ENCODE measurements around the gene CACNB4.
"Not testable (repeated sequence)": the region's sequence is repeated elsewhere in the genome, so short reads cannot be mapped to it uniquely, and the experiment has no call there.

Gene CACNB4

DNA sequence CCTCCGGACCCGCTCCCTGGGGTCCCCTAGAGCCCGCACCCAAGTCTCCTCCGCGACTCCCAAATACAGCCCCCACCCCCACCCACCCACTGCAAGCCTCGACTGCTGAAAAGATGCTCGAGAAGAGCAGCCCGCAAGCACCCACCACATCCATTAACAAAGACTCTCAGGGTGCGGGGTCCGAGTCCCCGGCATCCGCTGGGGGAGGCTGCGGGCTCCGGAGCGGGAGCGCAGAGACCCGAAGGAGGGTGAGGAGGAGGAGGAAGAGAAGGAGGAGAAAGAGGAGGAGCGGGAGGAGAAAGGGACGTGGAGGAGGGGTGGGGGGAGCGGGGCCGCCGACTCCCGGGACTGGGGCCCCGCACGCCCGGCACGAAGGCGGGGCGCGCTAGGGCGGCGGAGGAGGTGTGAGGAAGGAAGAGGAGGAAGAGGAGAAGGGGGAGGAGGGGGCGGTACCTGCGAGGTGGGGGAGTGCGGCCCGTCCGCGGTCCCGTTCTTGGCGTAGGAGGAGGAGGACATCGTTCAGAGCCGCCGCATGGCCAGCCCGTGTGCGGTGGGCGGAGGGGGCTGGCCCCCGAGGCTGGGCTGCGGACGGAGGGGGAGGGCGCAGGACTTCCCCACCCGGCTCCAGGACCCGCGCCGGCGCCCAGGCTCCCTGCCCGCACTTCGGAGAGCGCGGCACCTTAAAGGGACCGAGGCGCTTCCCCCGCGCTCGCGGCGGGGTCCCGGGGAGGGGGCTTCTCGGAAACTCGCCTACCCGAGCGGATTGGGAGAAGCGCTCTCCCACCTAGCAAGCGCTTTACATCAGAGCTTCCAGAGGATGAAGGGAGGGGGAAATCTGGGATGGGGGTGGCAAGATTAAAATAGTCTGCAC, at the start of gene CACNB4:
Gene CACNB4, minus strand, starts transcription at position 549 of the 871 bp plus-strand sequence.
- DNase-seq: no peak

DNA sequence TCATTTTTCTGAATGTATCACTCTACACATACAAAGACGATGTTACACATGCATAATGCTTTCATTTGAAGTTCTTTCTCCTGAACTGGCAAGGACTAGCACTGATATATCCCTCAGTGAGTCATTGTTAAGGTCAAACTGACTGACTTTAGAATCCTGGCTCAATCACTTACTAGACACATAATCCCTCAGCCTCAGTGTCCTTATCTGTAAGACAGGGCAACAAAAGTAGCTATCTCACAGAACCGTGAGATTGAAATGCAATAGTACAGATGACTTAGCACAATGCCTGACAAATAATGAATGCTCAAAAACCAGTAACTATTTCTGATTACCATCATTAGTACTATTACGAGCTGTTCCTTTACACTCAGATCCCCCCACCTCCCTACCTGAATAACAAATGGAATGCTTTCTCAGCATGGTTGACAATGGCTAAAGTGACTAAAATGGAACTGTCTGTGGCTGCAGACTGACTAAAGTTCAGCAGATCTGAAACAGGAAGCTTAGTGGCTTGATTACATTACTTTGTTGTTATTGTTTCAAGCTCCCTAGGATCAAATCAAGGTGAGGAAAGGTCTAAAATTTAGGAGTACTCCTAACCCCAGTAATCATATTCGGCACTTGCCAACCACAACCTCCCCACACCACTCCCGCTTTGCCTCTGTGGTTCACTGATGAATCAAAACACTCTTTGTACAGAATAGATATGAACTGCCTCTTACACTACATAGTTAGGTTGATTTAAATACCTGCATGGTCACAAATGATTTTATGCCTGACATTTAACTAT, 35.8 kb upstream of the CACNB4 start:
- DNase-seq: no peak

DNA sequence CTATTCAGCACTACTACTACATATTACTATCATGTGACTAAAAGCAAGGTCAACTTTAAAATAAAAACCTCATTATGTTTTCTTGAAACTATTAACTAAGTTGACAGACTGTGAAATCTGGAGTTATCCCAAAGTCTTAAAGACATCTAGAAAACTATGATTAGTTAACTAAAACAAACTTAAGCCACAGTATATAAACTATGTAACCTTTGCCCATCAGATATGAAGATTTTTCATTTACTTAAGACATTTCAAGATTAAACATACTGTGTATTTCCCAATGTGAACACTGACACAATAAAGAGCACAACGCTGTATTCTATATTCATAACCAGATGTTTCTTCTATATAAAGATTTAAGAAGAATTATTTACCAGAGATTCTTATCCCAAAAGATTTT, 33.5 kb upstream of the CACNB4 start:
- no peak for DNase-seq

DNA sequence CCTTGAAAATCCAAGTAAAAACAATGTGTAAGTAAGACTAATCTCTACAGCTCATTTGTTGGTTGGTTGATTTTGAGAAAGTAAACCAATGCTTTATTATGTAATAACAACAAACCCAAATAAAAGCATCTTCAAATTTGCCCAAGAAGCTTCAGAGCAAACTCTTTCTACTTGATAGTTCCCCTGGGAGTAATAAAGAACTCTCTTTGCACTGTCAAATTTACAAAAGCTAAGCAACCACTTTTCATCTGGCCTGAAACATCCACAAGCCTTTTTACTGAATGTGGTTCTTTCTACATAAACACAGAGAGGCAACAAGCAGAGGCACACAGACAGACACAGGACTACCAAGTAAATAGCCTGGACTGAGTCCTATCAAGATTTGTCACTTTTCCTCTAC, 28.8 kb upstream of the CACNB4 start:
- DNase-seq: no peak

DNA sequence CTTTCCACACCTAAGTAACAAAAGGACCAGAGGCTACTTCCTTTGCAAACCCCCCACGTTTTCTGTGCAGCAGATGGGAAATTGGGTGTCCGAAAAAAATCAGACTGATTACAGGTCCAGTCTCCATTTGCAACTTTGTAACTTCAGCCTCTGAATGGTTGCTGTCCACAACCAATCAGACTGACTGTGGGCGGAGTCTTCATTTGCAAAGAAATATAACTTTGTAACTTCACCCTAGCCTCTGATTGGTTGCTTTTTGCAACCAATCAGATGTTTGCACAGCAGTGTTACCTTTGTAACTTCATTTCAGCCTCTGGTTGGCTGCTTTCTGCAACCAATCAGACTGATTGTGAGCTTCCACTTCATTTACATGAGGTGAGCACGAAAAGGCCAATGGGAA, 27.8 kb upstream of the CACNB4 start:
- DNase-seq: no peak

DNA sequence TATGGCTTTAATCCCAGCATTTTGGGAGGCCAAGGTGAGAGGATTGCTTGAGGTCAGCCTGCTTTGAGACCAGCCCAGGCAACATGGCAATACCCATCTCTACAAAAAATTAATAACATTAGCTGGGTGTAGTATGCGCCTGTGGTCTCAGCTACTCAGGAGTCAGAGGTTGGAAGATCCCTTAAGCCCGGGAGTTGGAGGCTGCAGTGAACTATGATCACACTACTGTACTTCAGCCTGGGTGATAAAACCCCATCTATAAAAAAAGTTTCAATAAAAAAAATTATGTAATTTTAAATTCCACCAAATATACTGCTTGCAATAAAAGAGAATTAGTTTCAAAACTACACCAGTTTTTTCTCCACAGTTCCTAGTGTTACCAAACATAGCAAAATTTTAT, 23.3 kb upstream of the CACNB4 start:
- DNase-seq: no peak

DNA sequence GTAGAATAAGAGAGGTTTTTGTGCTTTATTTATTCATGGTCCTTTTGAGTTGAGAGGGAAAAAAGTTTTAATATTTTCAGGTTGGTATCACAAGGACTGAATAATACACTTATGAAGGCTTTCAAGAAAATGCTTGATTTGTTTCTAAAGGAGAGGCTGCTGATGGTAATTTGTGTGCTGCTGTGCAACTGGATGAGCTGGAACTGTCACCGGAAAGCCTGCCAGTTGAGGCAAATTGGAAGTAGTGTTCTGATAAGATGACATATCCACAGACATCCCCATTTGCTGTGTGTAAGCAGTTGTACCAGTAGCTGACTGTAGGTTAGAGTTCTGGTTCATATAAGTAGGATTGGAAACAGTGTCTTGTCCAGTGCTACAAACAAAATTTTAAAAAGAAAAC, 21.6 kb upstream of the CACNB4 start:
- DNase-seq: no peak

DNA sequence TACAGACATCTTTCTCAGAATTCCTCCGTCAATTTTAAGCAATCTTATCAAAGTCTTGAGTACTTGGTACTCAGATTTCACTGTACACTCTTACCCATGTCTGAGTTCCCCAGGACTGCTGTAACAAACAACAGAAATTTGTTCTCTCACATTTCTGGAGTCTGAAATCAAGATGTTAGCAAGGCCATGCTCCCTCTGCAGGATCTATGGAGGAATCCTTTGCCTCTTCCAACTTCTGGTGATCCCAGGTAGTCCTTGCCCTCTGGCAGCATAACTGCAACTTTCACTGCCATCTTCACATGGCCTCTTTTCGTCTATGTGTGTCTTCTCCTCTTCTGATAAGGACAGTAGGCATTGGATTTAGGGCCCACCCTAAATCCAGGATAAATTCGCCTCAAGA, 17.1 kb upstream of the CACNB4 start:
- DNase-seq: no peak

DNA sequence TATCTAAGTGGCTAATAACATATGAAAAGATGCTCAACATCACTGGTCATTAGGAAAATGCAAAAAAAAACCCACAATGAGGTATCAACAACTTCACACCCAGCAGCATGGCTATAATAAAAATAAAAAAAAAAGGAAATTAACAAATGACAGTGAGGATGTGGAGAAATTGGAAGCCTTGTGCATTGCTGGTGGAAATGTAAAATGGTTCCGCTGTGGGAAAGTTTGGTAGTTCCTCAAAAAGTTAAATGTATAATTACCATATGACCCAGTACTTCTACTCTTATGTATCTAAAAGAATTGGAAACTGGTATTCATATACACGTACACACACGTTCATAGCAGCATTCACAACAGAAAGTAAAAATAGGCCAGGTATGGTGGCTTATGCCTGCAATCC, 15.5 kb upstream of the CACNB4 start:
- no peak for DNase-seq

DNA sequence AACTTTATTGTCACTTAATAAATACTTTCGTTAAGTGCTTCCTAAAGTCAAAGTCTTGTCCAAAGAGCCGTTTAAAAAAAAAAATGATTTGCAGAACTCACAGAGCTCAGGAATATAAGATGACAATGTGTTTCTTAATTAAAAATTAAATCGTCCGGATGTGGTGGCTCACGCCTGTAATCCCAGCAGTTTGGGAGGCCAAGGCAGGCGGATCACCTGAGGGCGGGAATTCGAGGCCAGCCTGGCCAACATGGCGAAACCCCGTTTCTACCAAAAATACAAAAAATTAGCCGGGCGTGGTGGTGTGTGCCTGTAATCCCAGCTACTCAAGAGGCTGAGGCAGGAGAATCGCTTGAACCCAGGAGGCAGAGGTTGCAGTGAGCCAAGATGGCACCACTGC, 8.3 kb upstream of the CACNB4 start:
- not testable (repeated sequence) for DNase-seq

DNA sequence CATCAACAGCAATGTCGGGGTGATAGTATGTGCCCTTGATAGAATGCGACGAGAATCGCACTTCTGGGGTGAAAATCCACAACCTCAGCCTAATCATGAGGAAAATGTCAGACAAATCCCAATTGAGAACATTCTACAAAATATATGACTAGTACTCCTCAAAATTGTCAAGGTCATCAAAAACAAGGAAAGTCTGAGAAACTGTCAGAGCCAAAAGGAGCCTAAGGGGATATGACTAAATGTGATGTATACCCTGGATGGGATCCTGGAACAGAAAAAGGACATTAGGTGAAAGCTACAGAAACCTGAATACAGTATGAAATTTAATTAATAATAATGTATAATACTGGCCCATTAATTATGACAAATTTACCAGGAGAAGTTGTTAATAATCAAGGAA, 7.6 kb upstream of the CACNB4 start:
- DNase-seq: no peak

DNA sequence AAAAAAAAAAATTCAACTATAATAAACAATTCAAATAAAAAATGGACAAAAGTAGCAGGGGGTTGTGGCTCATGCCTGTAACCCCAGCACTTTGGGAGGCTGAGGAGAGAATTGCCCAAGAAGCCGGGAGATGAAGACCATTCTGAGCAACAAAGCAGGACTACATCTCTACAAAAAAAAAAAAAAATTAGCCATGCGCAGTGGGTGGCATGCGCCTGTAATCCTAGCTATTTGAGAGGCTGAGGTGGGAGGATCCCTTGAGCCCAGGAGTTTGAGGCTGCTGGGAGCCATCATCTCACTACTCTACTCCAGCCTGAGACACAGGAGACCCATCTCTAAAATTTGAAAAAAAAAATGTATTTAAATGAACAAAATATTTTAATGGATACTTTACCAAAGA, 4.4 kb upstream of the CACNB4 start:
- DNase-seq: no peak

DNA sequence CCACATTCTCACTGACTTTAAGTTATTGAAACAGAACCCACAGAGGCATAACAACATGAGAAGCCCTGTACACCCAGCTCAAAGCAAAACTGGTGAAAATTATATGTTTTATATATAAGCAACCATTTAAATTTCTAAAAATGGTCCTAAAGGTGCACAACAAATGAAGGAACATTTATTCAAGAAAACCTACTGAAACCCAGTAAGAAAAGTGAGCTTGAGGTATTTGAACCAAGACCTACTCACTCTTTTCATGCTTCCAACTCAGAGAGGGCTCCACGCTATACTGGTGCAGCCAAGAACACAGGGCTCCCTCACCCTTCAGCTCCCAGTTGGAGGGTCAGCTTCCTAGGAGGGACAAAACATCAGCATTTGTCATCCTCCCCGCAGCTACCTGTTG, 2.1 kb upstream of the CACNB4 start:
- DNase-seq: no peak

DNA sequence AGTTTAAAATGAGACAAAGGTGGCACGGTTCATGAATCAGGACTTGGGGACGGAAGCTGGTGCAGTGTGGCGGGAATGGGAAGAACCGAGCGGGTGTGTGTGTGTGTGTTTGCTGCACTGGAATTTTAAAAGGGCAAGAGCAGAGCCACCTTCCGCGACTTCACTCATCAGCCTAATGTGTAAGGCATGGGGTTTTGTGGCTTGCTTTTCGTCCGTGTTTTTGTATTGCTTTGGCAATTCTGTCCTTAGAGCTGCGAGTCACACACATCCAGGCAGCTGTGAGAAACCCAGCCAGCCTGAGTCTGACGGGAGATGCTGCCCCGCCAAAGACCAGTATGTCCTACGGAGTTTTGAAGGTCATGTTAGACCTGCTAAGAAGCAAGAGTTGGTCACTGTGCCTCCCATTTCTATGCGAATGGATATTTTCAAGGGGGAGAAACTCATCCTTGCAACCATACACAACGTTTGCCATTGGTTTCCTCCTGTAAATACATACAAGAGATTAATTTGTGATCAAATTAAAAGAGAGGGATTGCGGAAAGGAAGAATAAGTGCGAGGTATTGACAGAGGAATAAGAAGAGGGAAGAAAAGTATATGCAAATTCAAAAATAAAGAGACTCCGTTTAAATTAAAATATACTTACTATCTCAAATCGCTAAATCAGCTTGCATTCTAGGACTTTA, 665 bp upstream of the CACNB4 start:
- DNase-seq: no peak

DNA sequence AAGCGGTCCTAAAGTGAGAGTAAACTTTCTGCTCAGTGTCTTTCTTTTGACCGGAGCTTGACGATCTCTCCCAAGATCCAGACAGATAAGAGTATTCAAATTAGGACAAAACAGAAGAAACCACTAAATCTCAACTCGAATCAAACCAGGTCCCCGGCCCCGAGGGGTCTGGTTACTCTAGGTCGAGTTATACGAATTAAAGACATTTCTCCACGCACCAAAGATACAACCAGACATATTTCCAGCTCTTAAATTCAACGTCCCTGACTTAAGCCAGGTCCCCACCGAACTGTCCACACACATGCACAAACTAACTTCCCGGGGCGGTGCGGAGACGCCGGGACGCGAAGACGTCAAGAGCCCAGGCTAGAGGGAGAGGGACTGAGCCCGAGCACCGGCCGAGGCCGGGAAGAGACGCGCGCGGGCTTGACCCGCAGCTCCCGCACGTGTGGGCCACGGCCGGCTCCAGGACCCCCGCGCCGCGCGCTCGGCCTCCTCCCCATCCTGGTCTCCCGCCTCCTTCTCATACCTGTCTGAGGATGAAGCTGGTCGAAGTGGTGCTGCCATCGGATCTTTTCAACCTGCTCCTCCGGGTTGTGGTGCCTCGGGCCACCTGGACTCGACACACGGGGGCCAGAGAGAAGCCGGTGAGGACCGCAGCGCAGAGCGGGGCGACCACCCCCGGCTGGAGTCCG, 896 bp downstream of the CACNB4 start:
- no peak for DNase-seq

DNA sequence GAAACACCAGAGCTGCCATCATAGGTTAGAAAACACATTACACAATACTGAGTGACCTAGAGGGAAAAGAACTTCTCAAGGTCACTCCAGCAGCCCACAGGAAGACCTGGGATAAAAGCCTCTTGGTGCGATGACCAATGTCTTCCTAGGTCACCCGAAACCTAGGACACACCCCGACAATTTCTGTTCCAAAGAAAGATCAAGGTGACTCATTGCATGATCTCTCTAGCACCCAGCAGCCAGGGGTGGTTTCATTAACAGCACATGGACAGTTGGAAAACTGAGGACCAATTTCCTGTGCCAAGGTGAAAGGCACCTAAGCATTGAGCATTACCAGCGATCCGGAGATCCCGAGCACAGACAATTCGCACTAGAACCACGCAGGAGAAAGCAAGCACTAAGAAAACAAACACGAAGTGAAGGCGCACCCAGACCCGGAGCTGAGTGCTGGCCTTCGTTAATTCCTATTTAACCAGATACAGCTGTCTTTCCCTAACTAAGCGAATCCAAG, 1.5 kb downstream of the CACNB4 start:
- no peak for DNase-seq

DNA sequence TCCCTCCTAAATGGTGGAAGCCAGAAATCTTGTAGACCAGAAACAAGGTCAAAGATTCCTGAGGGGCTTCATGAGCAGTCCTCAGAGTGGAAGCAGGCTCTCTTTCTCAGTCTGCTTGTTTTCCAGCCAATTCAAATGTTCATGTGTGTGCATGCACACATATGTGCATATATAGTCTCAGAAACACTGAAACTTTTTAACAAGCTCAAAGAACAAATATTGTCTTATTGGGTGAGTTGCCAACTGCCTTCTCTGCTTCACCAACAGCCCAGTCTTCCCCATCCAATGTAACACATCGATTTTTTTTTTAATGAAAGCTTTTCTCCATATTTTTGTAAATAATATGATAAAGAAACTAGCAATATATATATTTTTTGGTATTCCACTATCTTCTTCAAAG, 3.7 kb downstream of the CACNB4 start:
- DNase-seq: no peak

DNA sequence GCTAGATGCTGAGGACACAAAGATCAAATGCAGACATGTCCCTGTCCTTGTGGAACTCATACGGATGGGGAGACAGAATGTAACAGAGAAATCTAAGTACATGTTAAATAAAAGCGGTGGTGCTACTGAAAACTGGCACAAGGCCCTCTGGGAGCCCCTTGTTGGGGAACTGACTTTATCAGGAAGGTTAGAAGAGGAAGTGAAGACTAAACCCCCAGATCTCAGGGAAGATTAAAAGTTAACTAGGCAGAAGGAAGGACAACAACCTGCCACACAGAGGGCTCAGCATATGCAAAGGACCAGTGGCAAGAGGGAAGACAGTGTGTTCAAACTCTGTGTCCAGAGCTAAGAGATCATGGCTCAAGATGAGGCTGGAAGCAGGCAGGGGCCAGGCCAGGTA, 4.8 kb downstream of the CACNB4 start:
- no peak for DNase-seq

DNA sequence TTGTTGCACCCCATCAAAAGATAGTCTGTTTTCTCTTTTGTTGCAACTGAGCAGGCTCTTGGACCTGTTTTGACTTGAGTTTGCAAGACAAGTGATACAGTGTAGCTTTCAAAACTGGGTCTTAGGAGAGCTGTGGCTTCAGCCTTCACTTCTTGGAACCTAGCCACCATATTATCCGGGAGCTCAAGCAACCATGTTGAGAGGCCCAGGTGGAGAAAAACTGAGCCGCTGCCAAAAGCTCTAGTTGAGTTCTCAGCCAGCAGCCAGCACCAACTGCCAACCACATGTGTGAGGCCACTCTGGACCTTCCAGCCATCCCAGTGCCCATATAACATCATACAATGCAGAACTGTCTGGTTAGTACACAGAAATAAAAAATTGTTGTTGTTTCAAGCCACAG, 5.4 kb downstream of the CACNB4 start:
- DNase-seq: peak in 1 of 2 experiments; percentile 1

DNA sequence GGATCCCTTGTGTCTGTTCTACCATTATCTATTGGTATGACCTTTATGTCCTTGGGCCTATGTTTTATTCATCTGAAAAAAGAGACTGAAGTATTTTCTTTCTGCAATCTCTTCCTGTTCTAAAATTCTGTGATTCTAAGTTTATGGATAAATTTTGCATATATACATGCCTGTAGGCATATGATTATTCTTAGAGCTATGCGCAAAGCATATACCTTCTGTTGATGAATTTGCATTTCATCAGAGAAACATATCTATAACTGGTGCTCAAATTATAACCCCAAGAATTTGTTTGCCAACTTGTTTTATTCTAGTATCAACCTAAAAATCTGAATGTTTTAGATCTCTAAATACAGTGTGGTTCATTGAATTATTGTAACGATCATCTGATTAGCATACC, 6.7 kb downstream of the CACNB4 start:
- no peak for DNase-seq

DNA sequence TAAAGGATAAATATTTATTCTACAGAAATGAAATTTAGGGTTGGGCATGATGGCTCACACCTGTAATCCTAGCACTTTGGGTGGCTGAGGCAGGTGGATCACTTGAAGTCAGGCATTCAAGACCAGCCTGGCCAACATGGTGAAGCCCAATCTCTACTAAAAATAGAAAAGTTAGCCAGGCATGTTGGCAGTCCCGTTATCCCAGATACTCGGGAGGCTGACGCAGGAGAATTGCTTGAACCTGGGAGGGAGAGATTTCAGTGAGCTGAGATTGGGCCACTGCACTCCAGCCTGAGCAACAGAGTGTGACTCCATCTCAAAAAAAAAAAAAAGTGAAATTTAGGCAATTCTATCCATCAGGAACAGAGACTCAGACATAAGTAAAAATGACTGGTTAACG, 8.1 kb downstream of the CACNB4 start:
- DNase-seq: not testable (repeated sequence)

DNA sequence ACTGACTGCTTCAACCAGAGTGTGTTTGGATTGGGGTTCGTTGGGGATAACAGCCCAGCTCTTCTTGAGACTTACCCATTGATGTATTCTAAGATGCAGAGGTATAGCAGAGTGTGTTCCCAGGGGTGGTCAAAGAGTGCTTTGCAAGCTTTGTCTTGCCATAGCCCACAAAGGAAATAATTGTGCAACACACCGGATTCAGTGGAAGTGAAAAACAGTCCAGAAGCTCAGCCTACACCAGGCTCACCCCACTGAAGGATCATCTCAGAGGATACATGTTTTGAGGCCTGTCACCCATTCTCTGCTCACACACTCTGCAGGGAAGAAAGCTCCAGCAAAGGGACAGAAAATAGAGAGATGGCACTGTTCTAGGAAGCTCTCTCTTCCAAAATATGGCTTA, 9.6 kb downstream of the CACNB4 start:
- DNase-seq: no peak

DNA sequence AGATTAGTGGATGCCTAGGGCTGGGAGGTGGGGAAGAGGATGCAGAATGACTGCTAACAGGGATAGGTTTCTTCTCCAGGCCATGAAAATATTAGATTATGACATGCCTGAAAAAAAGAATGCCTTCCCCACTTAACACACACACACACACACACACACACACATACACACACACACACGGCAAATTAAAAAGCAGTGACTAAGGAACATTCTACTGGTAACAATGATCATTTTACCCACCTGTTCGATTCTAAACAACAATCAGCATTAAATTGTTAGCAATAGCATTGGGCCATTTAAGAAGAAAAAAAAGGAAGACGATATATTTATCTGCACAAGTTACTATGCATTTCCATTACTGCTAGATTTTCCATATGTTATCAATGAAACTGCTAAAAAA, 10.8 kb downstream of the CACNB4 start:
- DNase-seq: no peak

Data from SHP77 (cell line).